HG02623 (cell line): ENCODE data around the gene SEMA5B.
A peak's percentile ranks its signal among the peaks of the same experiment; 100 is the strongest.

Experiments
- ATAC-seq: cut with Tn5 transposase; IDR thresholded peaks from one replicate; pipeline ENCODE4 v1.9.1; 2021; ENCODE audit warnings: moderate library complexity; ENCODE audit not compliant: unreplicated experiment

The SEMA5B gene

DNA sequence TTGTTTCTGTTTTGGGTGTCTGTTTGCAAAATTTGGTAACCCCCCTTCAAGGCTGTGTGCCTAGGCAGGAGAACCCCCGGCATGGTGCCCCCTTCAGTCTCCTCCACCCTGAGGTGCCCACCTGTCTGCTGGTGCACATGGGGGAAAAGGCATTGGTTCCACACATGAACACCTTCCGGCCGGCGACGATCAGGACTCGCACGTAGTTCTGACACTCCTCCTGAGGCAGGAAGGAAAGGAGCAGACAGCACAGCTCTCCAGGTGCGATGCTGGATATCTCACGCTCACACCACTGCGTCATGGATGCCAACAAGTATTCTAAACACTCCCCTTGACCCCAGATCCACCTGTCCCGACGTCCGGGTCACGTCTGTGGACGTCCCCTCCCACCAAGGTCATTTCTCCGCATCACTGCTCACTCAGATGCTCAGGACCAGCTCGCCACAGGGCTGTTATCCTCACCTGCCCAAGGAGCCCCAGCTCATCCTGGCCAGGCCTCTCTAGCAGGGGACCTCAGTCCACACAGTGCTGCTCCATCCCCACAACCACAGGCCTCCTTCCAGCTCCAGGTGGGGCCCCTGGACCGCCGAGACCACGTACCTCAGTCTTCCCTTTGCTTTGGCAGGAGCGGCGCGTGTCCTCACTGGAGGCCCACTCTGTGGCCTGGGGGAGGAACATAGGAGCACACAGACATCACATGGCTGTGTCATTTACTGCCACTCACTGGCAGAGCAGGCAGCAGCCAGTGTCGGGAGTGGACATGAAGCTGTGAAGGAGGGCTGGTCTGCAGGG is 99.0 kb downstream of the SEMA5B start:
- no peak for ATAC-seq

DNA sequence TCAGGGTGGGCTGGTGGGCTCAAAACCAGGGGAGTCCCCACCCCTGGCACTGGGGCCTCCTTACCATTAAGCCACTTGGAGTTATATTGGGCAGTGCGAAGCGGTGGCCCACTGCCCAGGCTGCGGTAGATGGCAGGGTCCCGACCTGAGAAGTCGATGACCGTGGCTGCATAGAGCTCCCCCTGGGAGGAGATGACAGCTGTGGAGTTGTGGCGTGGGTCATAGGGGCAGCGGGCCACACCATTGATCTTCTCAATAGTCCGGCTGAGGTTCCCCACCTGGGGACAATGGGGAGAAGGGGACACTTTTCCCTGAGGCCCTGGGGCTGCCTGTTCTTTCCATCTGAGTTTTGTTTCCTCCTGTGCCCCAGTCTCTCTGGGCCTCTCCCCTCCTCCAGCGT is 99.8 kb downstream of the SEMA5B start:
- ATAC-seq, result no peak

GRCh38 chr3:122926811-122927210 is 100.8 kb downstream of the SEMA5B start:
- no peak for ATAC-seq

DNA sequence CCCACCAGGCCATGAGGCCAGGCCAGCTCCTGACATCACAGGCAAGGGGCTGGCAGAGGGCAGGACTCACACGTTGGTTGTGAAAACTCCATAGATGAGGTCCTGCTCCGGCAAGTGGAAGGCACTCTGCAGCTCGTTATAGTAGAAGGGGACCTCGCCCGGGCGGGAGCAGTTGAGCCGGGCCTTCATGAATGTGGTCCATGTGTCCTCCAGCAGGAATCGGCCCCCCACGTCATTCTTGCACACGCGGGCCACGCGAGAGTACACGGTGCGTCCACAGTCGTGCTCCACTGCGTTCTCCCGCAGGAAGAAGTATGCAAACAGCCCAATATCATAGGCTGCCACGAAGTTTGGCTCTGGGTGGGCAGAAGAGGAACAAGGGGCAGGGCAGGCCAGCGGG is 101.2 kb downstream of the SEMA5B start:
- ATAC-seq, result no peak

GRCh38 chr3:122925756-122926155 is 101.8 kb downstream of the SEMA5B start:
- no peak for ATAC-seq

GRCh38 chr3:122924056-122924455 is 103.5 kb downstream of the SEMA5B start:
- no peak for ATAC-seq

DNA sequence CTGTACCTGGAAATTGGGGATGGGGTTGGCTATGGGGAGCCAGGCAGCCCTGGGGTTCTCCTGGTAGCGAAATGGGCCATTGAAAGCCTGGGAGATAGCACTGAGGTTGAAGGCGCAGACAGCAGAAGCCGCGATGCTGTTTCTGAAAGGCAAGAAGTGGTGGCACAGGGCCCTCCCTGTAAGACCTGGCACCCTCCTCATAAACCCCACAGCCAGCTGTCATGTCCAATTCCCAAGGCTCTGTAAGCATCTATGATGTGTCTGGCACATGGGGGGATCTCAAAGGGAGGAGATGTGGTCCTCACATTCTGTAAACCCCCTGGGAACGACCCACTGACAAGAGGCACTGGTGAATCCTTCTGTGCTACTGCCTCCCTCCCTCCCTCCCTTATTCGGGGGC is 104.0 kb downstream of the SEMA5B start:
- no peak for ATAC-seq

- ATAC-seq, result peak; percentile 45
Measured at GRCh38 chr3:122921791-122922651, 105.5 kb downstream of the SEMA5B start.

DNA sequence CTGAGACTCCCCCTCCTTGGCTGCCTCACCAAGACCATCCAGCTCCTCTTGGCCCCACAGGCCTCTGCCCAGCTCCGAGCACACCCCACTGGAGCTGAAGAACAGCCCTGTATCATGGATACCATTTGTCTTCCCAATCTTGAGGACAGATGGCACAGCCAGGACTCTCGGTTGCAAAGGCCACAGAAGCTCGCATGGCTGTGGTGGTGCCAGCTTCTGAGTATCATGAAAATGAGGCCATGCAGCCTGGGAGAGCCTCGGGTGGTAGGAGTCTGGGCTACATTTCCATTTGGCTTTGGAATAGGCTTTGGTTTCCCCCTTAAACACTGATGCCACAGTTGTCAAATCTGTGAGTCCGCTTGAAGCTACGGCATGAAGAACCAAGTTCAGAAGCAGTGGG is 106.6 kb downstream of the SEMA5B start:
- no peak for ATAC-seq

DNA sequence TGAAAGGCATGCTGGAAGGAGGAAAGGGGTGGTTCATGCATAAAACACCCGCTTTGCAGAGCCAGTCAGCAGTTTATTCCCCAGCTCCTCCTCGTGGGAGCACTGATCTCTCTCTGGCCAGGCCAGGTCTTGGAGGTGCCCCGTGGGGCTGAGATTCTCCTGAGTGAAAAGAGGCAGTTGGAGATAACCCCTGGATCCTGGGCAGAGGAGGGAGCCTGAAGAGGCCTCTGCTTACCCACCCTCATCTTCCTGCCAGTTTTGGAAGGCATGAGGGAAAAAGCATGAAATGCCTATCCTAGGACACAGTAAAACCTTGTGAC is 108.3 kb downstream of the SEMA5B start:
- ATAC-seq, result no peak

DNA sequence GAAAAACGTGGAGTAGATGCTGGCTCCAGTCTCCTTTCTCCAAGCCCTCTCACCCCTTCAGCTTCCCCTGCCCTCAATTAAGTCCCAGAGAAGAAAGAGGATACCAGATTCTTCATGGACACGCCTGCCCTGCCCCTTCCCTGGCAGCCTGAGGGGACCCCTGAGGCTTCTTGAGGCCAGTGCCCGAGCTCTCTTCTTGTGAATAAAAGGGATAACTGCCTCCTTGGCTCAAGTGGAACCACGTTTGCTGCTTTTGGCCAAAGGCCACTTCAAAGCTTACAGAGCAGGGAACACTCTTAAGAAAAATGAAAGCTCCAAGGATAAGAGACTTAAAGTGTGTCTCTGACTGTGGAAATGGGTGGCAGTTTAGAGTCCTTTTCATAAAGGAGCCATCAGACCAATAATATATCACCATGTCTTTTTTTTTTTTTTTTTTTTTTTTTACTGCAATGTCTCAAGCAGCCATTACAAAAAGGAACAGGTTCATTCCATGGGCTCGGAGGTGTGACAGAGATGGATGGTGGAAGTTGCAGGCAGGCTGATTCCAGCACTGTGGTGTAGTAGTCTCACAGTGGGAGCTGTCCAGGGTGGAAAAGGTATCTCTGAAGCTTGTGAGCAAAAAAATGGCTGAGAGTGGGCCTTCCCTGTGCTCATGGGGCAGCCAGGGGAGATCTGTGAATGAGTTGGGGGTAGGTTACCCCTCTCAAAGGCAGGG is 108.8 kb downstream of the SEMA5B start:
- no peak for ATAC-seq

- ATAC-seq, result no peak
Measured at GRCh38 chr3:122917412-122917811, 110.2 kb downstream of the SEMA5B start.

- ATAC-seq, result no peak
Measured at GRCh38 chr3:122916580-122916979, 111.0 kb downstream of the SEMA5B start.

DNA sequence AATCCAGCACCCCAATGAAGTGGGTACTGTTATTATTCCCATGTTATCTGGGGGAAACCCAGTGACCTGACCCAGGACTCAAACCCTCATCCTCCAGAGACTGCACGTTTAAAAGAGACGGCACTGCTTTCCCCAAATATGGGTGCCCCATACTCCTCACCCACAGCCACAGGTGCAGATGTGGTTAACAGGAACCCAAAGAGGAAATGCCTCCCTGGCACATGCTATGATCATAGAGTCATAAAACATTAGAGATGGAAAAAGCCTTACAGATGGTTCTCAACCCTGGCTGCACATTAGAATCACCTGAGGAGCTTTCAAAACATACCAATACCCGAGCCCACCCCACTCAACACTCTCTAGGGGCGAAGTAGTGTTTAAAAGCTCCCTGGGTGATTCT is 111.5 kb downstream of the SEMA5B start:
- no peak for ATAC-seq

GRCh38 chr3:122915300-122916055 is 112.1 kb downstream of the SEMA5B start:
- no peak for ATAC-seq

GRCh38 chr3:122913539-122914100 is 113.9 kb downstream of the SEMA5B start:
- ATAC-seq, result no peak

- ATAC-seq, result no peak
Measured at GRCh38 chr3:122912772-122913538, 114.6 kb downstream of the SEMA5B start.

DNA sequence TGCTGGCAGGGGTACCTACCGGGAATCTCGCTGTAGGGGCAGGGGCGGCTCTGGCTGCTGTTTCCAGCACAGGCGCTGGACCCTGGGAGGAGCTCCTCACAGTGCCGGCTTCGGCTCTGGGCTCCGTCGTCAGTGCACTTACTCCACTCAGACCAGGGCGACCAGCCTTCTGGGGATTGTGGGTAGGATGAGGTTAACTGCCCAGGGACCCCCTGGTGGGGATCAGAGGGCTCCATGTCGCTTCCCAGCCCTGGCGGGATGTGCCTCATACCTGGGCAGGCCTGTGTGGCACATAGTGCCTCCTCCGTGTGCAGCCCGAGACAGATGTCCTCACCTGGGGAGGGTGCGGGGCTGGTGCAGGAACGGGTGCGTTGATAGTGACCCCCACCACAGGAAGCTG is 115.7 kb downstream of the SEMA5B start:
- no peak for ATAC-seq

DNA sequence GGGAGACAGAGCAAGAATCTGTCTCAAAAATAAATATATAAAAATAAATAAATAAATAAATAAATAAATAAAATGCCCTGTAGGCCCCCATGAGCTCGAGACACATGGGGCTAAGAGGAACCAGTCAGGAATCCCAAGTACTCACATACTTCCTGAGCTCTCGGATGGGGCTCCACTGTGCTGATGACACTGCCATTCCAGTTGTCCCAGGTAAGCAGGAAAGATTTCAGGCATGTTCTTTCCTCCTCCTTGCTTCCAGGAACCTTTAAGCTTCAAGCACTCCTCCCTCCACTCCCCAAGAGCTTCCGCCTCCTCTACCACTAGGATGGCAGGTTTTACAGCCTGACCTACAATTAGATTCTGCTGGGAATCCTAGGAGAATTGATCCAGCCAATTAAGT is 119.3 kb downstream of the SEMA5B start:
- ATAC-seq, result no peak

- no peak for ATAC-seq
Measured at GRCh38 chr3:122907471-122907870, 120.1 kb downstream of the SEMA5B start.
